GM19452 (cell line): ENCODE data around the gene GTF2B.
"Not testable (repeated sequence)": the region's sequence is repeated elsewhere in the genome, so short reads cannot be mapped to it uniquely, and the experiment has no call there.

Experiments
- ATAC-seq: cut with Tn5 transposase; IDR thresholded peaks from one replicate; pipeline ENCODE4 v1.9.1; 2021; ENCODE audit not compliant: unreplicated experiment

The GTF2B gene

GRCh38 chr1:88885933-88886332, 5.4 kb downstream of the GTF2B start:
- no peak for ATAC-seq

- no peak for ATAC-seq
Measured at GRCh38 chr1:88883156-88883555, 8.2 kb downstream of the GTF2B start.

- ATAC-seq = not testable (repeated sequence)
Measured at GRCh38 chr1:88880717-88881116, 10.7 kb downstream of the GTF2B start.

GRCh38 chr1:88878731-88879130, 12.6 kb downstream of the GTF2B start:
- ATAC-seq = no peak

- no peak for ATAC-seq
Measured at GRCh38 chr1:88877911-88878310, 13.5 kb downstream of the GTF2B start.

- ATAC-seq = no peak
Measured at GRCh38 chr1:88877382-88877825, 14.0 kb downstream of the GTF2B start.

- ATAC-seq = no peak
Measured at GRCh38 chr1:88876573-88877365, 14.6 kb downstream of the GTF2B start.

GRCh38 chr1:88875595-88875994, 15.8 kb downstream of the GTF2B start:
- ATAC-seq = no peak

- no peak for ATAC-seq
Measured at GRCh38 chr1:88873737-88874349, 17.5 kb downstream of the GTF2B start.

- not testable (repeated sequence) for ATAC-seq
Measured at GRCh38 chr1:88869644-88870043, 21.7 kb downstream of the GTF2B start.

- no peak for ATAC-seq
Measured at GRCh38 chr1:88867743-88868521, 23.4 kb downstream of the GTF2B start.

GRCh38 chr1:88851303-88852063, 39.9 kb downstream of the GTF2B start:
- no peak for ATAC-seq

- ATAC-seq = no peak
Measured at GRCh38 chr1:88847643-88848042, 43.7 kb downstream of the GTF2B start.

- no peak for ATAC-seq
Measured at GRCh38 chr1:88825721-88826120, 65.6 kb downstream of the GTF2B start.

- not testable (repeated sequence) for ATAC-seq
Measured at GRCh38 chr1:88819642-88820041, 71.7 kb downstream of the GTF2B start.

GRCh38 chr1:88813471-88813870, 77.9 kb downstream of the GTF2B start:
- ATAC-seq = no peak

GRCh38 chr1:88812366-88812765, 79.0 kb downstream of the GTF2B start:
- ATAC-seq = no peak

GRCh38 chr1:88803444-88803843, 87.9 kb downstream of the GTF2B start:
- no peak for ATAC-seq

- no peak for ATAC-seq
Measured at GRCh38 chr1:88802950-88803349, 88.4 kb downstream of the GTF2B start.
